Activated naive CD8-positive, alpha-beta T cell treated with anti-CD3 and anti-CD28 coated beads, Interleukin-2, amount 50 U/mL, for 24 hours (primary cell): ENCODE results near the gene TEX44.

ENCODE experiments used
- ATAC-seq: fragments of 150-1000 bp; cut with Tn5 transposase; one replicate; pipeline ENCODE4 v1.10.0; 2021
- DNase-seq: peaks from one replicate; pipeline ENCODE4 v3.0.0; 2021
- H3K27ac Mint-ChIP-seq: one replicate; pipeline ENCODE4 v1.8.0; 2021; ENCODE audit warnings: mild to moderate bottlenecking, mixed read lengths
- H3K27me3 Mint-ChIP-seq: one replicate; pipeline ENCODE4 v1.8.0; 2021; ENCODE audit warnings: mixed read lengths
- H3K36me3 Mint-ChIP-seq: one replicate; pipeline ENCODE4 v1.8.0; 2021; ENCODE audit warnings: low read depth, mixed read lengths
- H3K4me1 Mint-ChIP-seq: one replicate; pipeline ENCODE4 v1.8.0; 2021; ENCODE audit warnings: mixed read lengths
- H3K4me3 Mint-ChIP-seq: one replicate; pipeline ENCODE4 v1.8.0; 2021; ENCODE audit warnings: mild to moderate bottlenecking, moderate library complexity, mixed read lengths
- H3K9me3 Mint-ChIP-seq: one replicate; pipeline ENCODE4 v1.8.0; 2021; ENCODE audit warnings: mixed read lengths

The TEX44 gene

GRCh38 chr2:231606941-231607340 lies 14.3 kb downstream of the TEX44 start:
- no peak overlapping the region for H3K27ac Mint-ChIP-seq
- no peak for ATAC-seq

DNA sequence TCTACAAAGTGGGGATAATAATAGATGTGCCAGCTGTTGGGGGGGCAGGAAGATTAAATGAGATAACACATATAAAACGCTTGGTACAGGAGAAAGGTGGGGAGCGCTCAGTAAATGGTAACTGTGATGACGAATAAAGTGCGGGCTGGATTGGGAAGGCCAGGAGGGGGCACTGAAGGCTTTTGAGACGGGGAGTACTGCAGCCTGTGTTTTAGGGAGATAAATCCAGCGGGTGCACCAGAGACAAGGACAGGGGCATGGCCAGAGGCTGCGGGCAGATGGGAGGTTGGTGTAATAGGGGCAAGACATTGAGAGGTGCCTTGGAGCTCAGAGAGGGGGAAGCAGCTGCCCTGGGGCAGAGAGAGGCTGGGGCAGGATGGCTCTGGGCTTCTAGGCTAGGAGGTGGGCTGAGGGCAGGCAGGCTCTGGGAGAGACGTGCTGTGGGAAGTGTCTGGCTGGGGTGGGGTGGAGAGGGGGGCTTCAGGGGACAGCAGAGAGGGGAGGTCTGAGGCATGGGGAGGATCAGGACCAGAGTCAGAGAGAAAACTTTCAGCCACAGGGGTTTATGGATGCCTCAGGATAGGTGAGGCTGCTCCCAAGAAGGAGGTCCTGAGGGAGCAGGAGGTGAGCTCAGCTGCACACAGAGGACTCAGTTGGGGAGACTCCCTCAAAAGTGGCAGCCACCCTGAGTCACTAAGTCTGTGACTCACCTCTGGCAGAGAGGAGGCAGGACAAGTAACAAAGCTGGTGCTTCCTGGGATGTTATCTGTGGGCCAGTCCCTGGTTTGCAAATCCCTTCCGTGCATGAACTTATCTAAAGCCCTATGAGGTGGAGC lies 18.8 kb downstream of the TEX44 start:
- DNase-seq = peak; percentile 71
- Mint-ChIP-seq H3K27me3 (no peaks in the 10 kb centered on the region), H3K36me3 (no peaks in the 10 kb centered on the region), H3K27ac (peak overlapping the region; percentile 99), H3K4me1 (peaks cover 51% of the 10 kb centered on the region), H3K4me3 (peak overlapping the region; percentile 81), H3K9me3 (no peaks in the 10 kb centered on the region)
- ATAC-seq = peak; percentile 63

More at GRCh38 chr2:231606941-231607340, 14.3 kb downstream of the TEX44 start:
- no peaks in the 10 kb centered on the region for H3K36me3 Mint-ChIP-seq
- peaks cover 29% of the 10 kb centered on the region for H3K4me1 Mint-ChIP-seq
- H3K27me3 Mint-ChIP-seq = no peaks in the 10 kb centered on the region
- no peak overlapping the region for H3K4me3 Mint-ChIP-seq
- no peak for DNase-seq
- no peaks in the 10 kb centered on the region for H3K9me3 Mint-ChIP-seq

GRCh38 chr2:231612109-231612455 lies 19.4 kb downstream of the TEX44 start:
- Mint-ChIP-seq H3K4me1 (peaks cover 56% of the 10 kb centered on the region), H3K4me3 (peak overlapping the region; percentile 81), H3K27ac (peak overlapping the region; percentile 99), H3K36me3 (no peaks in the 10 kb centered on the region), H3K27me3 (no peaks in the 10 kb centered on the region), H3K9me3 (no peaks in the 10 kb centered on the region)
- ATAC-seq (peak; percentile 8), DNase-seq (no peak)

DNA sequence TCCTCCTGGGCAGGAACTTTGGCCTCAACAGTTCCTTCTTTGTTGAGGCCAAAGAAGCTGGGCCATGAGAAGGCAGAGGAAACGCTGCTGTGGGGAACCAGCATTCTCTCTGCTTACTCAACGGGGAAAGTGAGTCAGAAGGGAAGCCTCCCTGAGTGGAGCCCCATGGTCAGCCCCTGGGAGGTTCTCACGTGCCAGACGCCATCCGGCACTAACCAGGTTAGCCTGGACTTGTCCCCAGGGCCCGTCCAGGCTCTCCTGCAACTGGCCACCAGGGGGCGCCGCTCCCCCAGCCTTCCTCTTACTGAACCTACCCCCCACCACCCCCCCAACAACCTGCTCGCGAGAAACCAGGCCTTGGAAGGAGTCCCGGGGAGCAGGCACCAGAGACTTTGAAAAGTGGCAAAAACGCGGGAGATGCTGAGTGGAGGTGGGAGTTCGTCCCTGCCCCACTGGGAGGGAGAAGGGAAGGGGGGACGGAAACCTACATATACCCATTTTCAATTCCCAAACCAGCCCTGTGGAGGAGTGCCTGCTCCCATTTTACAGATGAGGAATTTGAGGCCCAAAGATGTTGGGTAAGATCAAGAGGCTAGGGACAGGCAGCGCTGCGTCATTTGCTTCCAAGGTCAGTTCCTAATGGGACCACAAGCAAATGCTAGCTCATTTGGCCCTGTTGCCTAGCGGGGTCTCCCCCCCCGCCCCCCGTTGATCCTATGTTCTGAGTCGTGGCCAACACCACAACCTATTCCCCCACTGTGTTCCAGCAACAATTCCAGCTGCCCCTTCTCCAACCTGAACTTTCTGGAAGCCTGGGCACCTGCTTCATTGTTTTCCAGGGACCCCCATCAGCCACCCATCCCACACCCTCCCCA lies 20.0 kb downstream of the TEX44 start:
- peak overlapping the region; percentile 81 for H3K4me3 Mint-ChIP-seq
- peaks cover 61% of the 10 kb centered on the region for H3K4me1 Mint-ChIP-seq
- DNase-seq = peak; percentile 97
- peak; percentile 72 for ATAC-seq
- no peaks in the 10 kb centered on the region for H3K36me3 Mint-ChIP-seq
- peak overlapping the region; percentile 99 for H3K27ac Mint-ChIP-seq
- H3K27me3 Mint-ChIP-seq = no peaks in the 10 kb centered on the region
- H3K9me3 Mint-ChIP-seq = no peaks in the 10 kb centered on the region

DNA sequence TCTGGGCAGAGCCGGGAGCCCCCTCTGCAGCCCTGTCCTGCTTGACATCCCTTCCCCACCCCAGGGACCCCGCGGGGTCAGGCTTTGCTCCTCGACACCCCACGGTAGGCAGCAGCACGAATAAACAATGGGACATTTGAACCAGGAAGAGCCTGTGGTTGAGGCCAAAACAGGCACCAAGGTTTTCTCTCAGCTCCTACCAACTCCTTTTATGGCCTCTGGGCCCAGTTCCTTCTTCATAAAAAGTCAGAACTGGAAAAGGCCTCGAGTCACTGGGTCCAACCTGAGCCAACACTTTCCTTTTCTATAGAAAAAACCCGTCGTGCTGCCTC lies 20.6 kb downstream of the TEX44 start:
- Mint-ChIP-seq H3K36me3 (no peaks in the 10 kb centered on the region), H3K27ac (peak overlapping the region; percentile 99), H3K4me1 (peaks cover 63% of the 10 kb centered on the region), H3K4me3 (peak overlapping the region; percentile 81), H3K9me3 (no peaks in the 10 kb centered on the region), H3K27me3 (no peaks in the 10 kb centered on the region)
- ATAC-seq (no peak), DNase-seq (no peak)

- no peaks in the 10 kb centered on the region for H3K9me3 Mint-ChIP-seq
- H3K4me1 Mint-ChIP-seq = peaks cover 63% of the 10 kb centered on the region
- no peaks in the 10 kb centered on the region for H3K36me3 Mint-ChIP-seq
- DNase-seq = peak; percentile 92
- no peaks in the 10 kb centered on the region for H3K27me3 Mint-ChIP-seq
- peak; percentile 64 for ATAC-seq
- H3K4me3 Mint-ChIP-seq = peak overlapping the region; percentile 82
- peak overlapping the region; percentile 99 for H3K27ac Mint-ChIP-seq
These were observed 21.2 kb downstream of the TEX44 start for GRCh38 chr2:231613663-231614558.

DNA sequence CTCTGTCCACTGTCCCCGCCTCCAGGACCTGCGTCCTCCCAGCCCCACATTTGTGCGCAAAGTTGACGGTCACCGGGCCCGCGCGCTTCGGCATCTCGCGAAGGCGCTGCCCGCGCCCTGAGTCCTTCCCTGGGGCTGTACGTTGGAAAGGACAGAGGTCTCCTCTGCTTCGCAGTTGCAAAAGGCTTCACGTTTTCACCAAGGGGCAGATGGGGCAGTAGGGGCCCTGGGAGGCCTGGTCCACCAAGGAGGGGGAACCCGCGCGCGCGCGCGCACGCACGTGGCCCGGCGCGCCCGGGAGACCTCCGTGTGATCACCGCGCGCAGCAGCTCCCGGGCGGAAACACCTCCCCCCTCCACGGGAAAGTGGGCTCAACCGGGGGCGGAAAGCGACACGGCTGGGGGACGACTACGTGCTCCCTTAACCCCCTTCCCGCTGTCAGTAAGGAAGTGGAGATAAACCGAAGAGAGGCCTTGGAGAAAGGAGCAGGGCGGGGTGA lies 21.9 kb downstream of the TEX44 start:
- DNase-seq (peak; percentile 75), ATAC-seq (peak; percentile 0)
- H3K4me1 Mint-ChIP-seq = peaks cover 63% of the 10 kb centered on the region
- peak overlapping the region; percentile 82 for H3K4me3 Mint-ChIP-seq
- no peaks in the 10 kb centered on the region for H3K9me3 Mint-ChIP-seq
- H3K27ac Mint-ChIP-seq = peak overlapping the region; percentile 99
- no peaks in the 10 kb centered on the region for H3K36me3 Mint-ChIP-seq
- H3K27me3 Mint-ChIP-seq = no peaks in the 10 kb centered on the region

- Mint-ChIP-seq H3K36me3 (no peaks in the 10 kb centered on the region), H3K27me3 (no peaks in the 10 kb centered on the region), H3K9me3 (no peaks in the 10 kb centered on the region), H3K4me1 (peaks cover 63% of the 10 kb centered on the region), H3K27ac (peak overlapping the region; percentile 99), H3K4me3 (peak overlapping the region; percentile 82)
- DNase-seq (peak; percentile 41), ATAC-seq (no peak)
These were observed 22.5 kb downstream of the TEX44 start for GRCh38 chr2:231615058-231615671.

GRCh38 chr2:231616296-231616695 lies 23.6 kb downstream of the TEX44 start:
- Mint-ChIP-seq H3K4me3 (peak overlapping the region; percentile 24), H3K27ac (peak overlapping the region; percentile 16), H3K9me3 (no peaks in the 10 kb centered on the region), H3K36me3 (no peaks in the 10 kb centered on the region), H3K4me1 (peaks cover 56% of the 10 kb centered on the region), H3K27me3 (no peaks in the 10 kb centered on the region)
- DNase-seq (no peak), ATAC-seq (no peak)

- H3K9me3 Mint-ChIP-seq = no peaks in the 10 kb centered on the region
- H3K4me1 Mint-ChIP-seq = peaks cover 53% of the 10 kb centered on the region
- H3K27ac Mint-ChIP-seq = peak overlapping the region; percentile 16
- ATAC-seq (no peak), DNase-seq (no peak)
- no peak overlapping the region for H3K4me3 Mint-ChIP-seq
- H3K27me3 Mint-ChIP-seq = no peaks in the 10 kb centered on the region
- H3K36me3 Mint-ChIP-seq = no peaks in the 10 kb centered on the region
These were observed 24.6 kb downstream of the TEX44 start for GRCh38 chr2:231617059-231617926.

GRCh38 chr2:231621051-231621879 lies 28.6 kb downstream of the TEX44 start:
- H3K27ac Mint-ChIP-seq = no peak overlapping the region
- no peaks in the 10 kb centered on the region for H3K36me3 Mint-ChIP-seq
- no peaks in the 10 kb centered on the region for H3K9me3 Mint-ChIP-seq
- no peak overlapping the region for H3K4me3 Mint-ChIP-seq
- ATAC-seq (no peak), DNase-seq (no peak)
- peaks cover 2% of the 10 kb centered on the region for H3K27me3 Mint-ChIP-seq
- peaks cover 26% of the 10 kb centered on the region for H3K4me1 Mint-ChIP-seq

GRCh38 chr2:231622963-231623362 lies 30.3 kb downstream of the TEX44 start:
- Mint-ChIP-seq H3K4me3 (no peak overlapping the region), H3K27ac (no peak overlapping the region), H3K4me1 (peaks cover 20% of the 10 kb centered on the region), H3K27me3 (peaks cover 2% of the 10 kb centered on the region), H3K9me3 (no peaks in the 10 kb centered on the region), H3K36me3 (no peaks in the 10 kb centered on the region)
- DNase-seq (no peak), ATAC-seq (no peak)
